HG03571 (cell line): ENCODE data around the gene CYP2S1.

ENCODE experiments used
- ATAC-seq: cut with Tn5 transposase; IDR thresholded peaks from one replicate; pipeline ENCODE4 v1.9.1; 2021; ENCODE audit not compliant: unreplicated experiment

Gene CYP2S1

DNA sequence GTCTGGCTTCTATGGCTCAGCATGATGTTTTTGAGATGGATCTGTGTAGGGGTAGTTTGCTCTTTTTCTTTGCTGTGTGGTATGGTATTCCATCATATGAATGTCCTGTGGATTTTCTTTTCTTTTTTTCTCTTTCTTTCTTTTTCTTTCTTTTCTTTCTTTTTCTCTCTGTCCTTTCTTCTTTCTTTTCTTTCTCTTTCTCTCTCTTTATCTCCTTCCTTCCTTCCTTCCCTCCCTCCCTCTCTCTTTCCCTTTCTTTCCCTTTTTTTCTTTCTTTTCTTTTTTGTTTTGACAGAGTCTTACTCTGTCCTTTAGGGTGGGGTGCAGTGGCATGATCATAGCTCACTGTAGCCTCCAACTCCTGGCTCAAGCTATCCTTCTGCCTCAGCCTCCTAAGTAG is 62.2 kb downstream of the CYP2S1 start:
- ATAC-seq: no peak
